CD4-positive, alpha-beta T cell treated with Interleukin-21 for 1 hour (primary cell): ENCODE measurements around the gene UNKL.

Source experiments
- DNase-seq: peaks from one replicate; pipeline ENCODE4 v3.0.0-alpha.2; 2020

UNKL gene

GRCh38 chr16:1372292-1372950, 42.1 kb downstream of the UNKL start:
- no peak for DNase-seq

DNA sequence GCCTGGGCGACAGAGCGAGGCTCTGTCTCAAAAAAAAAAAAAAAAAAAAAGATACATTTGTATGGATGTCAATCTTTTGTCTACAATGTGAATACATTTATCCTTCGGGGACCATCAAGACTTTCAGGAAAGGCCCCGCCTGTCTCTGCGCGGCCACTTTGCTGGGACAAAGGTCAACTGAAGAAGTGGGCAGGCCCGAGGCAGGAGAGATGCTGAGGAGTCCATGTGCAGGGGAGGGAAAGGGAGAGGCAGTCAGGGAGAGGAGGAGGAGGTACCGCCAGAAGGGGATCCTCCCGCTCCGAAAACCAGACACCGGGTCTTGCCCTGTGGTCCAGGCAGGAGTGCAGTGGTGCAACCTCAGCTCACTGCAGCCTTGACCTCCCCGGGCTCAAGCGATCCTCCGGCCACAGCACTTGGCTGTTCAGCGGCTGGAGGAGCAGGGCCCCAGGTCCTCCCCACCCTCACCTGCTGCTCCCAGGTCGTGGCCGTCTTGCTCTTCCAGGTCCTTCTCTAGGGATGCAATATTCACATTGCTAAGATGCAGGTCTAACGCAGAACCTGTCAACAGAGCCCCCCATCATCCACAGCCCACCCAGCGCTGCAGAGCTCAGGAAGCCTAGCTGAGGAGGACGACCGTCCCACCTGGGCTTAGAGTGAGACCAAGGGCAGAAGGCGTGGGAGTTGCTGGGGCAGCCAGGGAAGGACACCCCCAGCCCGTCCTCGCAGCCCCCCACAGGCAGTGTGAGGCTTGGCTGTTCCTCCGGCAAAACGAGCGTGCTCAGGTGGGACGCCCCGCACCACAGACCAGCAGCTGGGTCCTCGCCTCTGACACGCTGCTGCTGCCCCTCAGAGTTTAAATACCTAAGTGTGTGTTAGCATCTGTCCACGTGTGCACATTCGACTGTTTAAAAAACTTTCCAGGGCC, 43.2 kb downstream of the UNKL start:
- no peak for DNase-seq

DNA sequence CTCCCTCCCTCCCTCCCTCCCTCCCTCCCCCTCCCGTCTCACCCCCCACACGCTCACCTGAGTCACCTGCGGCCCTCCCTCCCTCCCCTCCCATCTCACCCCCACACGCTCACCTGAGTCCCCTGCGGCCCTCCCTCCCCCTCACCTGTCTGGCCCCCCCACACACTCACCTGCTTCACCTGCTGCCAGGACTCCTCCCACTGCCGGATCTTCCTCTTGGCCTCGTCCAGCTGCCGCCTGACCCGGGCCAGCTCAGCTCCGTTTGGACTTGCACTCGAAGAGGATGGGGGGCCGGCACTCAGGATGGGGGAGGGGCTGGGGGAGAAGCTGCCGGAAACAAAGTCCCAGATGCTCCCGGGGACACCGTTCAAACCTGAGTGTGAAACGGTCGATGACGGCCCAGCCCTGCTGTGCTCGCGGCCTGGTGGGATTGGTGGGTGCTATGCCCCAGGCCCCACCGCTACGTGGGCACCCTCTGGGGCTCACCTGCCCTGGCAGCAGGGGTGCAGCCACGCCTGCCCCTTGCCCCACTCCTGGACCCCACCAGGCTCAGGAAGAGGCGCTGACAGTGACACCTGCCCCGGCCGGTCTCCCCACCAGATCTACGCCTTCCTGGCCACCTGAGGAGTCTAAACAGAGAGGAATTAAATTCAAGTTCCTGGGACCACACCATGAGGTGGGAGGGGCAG, 46.9 kb downstream of the UNKL start:
- no peak for DNase-seq

GRCh38 chr16:1366712-1367299, 47.7 kb downstream of the UNKL start:
- DNase-seq, result no peak

GRCh38 chr16:1366060-1366711, 48.3 kb downstream of the UNKL start:
- DNase-seq, result no peak

- no peak for DNase-seq
These were observed 50.0 kb downstream of the UNKL start for GRCh38 chr16:1364510-1364909.

GRCh38 chr16:1363501-1364041, 50.9 kb downstream of the UNKL start:
- peak; percentile 68 for DNase-seq

- no peak for DNase-seq
These were observed 51.7 kb downstream of the UNKL start for GRCh38 chr16:1362807-1363206.

DNA sequence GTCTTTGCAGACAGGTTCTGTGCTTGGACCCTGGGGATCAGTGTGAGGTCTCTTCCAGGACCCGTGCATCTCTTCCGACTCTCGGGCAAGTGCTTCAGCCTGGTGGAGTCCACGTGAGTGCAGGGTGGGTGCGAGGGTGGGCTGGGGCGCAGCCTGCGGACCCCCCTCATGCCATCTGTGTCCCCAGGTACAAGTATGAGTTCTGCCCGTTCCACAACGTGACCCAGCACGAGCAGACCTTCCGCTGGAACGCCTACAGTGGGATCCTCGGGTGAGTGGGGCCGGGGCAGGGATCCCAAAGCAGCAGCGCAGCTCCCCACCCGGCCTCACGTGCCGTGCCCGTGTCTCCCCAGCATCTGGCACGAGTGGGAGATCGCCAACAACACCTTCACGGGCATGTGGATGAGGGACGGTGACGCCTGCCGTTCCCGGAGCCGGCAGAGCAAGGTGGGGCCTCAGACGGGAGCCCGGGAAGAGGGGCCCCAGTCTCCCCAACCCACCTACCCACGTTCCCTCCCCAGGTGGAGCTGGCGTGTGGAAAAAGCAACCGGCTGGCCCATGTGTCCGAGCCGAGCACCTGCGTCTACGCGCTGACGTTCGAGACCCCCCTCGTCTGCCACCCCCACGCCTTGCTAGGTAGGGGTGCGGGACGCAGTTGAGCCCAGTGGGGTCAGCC, 52.7 kb downstream of the UNKL start:
- no peak for DNase-seq

DNA sequence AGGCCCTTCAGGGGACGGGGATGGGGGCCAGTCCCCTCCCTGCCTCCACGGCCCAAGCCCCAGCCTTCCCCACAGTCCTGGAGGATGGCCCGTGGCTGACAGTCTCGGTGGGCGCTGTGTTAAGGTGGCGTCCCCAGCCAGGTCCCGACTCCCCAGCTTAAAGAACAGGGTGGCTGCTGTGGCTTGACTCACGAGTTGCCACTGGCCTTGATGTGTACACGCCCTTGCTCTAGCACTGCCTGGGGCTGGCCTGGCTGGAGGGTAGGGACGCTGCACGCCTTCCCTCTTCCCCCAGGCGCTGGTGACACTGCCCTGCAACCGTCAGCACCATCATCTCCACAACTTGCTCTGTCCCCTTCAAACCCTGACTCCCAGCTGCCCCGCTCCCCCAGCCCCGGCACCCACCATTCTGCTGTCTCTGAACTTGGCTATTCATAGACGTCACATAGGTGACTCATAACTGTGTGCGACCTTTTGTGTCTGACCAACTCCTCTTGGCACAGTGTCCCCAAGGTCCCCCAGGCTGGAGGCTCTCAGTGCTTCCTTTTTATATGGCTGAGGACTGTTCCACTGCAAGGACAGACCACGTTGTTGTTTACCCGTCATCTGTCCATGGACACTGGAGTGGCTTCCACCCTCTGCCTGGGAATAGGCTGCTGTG, 56.5 kb downstream of the UNKL start:
- no peak for DNase-seq

GRCh38 chr16:1356061-1356900, 58.2 kb downstream of the UNKL start:
- no peak for DNase-seq

DNA sequence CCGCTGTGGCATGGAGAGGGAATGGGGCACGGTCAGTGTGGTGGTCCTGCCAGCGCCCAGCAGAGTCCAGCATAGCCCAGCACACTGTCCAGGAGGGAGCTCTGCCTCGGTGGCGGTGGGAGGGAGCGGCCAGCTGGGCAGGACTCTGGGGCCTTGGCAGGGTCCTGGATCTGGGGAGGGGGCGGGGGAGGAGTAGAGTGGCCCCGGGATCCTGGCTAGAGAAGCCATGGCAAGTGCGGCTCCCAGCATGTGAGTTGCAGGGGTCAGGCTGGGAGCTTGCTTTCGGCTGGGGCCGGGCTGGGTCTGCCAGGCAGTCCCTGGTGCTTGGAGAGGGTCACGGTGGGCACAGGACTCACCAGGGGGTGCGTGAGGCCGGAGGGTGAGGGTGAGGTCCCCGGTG, 58.9 kb downstream of the UNKL start:
- no peak for DNase-seq

DNA sequence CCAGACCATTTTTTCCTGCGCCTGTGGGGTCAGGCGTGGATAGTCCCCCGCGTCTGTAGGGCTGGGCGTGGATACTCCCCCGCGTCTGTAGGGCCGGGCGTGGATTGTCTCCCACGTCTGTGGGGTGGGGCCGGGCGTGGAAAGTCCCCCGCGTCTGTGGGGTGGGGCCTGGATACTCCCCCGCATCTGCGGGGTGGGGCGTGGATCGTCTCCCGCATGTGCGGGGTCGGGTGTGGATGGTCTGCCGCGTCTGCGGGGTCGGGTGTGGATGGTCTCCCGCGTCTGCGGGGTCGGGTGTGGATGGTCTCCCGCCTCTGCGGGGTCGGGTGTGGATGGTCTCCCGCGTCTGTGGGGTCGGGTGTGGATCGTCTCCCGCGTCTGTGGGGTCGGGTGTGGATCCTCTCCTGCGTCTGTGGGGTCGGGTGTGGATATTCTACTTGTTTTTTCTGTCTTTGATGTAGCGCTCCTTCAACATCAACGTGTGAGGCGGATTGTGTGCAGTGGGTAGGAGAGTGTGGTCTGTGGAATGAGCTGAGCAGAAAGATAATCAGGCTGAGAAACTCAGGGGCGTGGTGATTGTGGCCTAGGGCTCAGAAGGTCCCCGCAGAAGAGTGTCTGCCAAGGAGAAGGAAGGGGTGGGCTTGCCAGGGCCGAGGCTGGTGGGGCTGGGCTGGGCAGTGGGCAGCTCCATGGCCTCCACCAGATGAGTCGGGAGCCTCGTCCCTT, 59.5 kb downstream of the UNKL start:
- DNase-seq, result no peak

DNA sequence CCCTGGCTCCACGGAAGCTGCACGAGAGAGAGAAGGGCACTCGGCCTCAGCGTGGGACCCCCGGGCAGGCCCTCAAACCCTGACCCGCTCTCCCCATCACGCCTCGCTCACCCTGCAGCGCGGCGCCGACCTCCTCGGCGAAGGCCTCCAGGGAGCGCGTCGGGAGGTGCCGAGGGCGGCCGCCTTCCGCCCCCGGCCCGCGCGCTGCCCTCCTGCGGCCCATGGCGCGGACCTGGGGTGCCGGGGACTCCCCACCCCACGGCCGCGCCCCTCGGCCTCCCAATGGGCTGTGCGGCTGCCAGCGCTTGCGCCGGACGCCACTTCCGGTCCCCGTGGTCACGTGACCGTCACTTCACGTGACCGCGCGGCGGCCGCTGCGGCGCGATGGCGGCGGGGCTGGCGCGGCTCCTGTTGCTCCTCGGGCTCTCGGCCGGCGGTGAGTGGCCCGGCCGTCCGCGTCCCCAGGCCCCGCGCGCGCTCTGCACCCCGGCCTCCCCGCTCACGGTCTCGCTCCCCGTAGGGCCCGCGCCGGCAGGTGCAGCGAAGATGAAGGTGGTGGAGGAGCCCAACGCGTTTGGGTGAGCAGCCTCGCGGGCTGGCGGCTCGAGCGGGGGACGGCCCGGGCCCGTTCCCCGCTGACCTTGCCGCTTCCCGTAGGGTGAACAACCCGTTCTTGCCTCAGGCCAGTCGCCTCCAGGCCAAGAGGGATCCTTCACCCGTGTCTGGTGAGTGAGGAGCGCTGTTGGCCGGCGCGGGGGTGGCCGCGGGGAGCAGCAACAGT, 62.7 kb downstream of the UNKL start, which contains the start of the genes GNPTG and TSR3:
TSS of gene GNPTG (plus strand) at position 350 of the 781 bp plus-strand sequence. CDS start at position 385, 35 bp downstream.
TSS of gene TSR3 (minus strand) at position 297 of the 781 bp plus-strand sequence. CDS start at position 223, 74 bp downstream.
- DNase-seq, result peak; percentile 89

DNA sequence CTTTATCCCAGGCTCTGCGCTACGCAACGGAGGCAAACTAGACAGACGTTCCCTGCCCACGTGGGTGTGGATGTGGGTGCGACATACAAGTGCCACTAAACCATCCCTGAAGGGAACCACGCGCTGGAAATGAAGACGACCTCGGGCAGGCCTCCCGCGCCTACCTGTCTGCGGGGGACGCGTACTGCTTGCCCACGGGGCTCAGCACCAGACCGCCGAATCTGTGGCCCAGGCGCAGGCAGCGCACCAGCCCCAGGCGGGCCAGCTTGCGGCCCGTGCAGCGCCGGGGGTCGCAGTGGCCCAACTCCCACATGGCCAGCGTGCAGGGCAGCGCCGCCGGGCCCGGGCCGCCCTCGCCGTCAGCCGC, 63.3 kb downstream of the UNKL start:
- DNase-seq, result no peak

GRCh38 chr16:1350691-1351090, 63.8 kb downstream of the UNKL start:
- DNase-seq, result no peak

- no peak for DNase-seq
These were observed 64.6 kb downstream of the UNKL start for GRCh38 chr16:1349951-1350350.

DNA sequence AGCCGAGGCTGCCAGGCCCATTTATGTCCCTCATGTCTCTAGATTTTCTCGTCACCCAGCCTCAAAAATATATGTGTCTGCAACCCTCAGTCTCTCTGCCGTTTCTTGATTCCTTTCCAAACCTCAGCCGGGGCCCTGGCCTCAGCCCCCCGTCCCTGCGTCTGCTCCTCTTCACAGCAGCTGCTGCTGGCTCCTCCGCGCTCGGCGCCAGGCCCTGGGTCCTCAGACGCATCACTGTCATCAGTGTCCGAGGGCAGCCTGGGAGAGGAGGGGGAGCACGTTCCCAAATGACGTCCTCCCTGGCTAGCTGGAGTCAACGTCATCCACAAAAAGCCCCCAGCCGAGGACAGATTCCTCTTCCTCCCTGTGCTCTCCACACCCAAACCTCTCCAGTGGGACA, 65.2 kb downstream of the UNKL start:
- DNase-seq, result no peak

GRCh38 chr16:1348926-1349325, 65.6 kb downstream of the UNKL start:
- DNase-seq, result no peak
